HG03439 (cell line): ENCODE results near the gene CCDC149.

Experiments
- ATAC-seq: cut with Tn5 transposase; IDR thresholded peaks from one replicate; pipeline ENCODE4 v1.9.1; 2021; ENCODE audit warnings: mild to moderate bottlenecking, moderate library complexity; ENCODE audit not compliant: unreplicated experiment

Gene CCDC149

GRCh38 chr4:24912252-24913118 is at the start of gene CCDC149:
CCDC149 (minus strand) TSS chr4:24913042; CDS start chr4:24912864, 178 bp downstream.
- no peak for ATAC-seq

GRCh38 chr4:24957886-24958285 is 45.0 kb upstream of the CCDC149 start:
- no peak for ATAC-seq

DNA sequence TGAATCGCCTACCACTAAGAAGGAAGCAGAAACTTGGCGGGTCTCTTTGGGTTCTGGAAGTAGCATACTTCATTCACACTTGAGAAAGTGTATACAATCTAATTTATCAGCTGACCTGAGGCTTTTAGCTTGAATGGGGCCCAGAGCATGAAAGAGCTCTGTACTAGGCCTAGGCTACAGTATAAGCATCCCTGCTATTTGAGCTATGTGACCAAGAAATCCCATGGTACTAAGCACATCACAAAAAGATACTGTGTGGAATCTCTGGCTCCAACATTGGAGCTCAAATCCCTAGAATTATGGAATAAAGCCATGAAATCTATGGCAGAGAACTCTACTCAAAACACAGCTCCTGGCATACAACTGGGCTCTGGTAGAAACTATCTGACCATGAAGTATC is 43.9 kb upstream of the CCDC149 start:
- ATAC-seq, result no peak

DNA sequence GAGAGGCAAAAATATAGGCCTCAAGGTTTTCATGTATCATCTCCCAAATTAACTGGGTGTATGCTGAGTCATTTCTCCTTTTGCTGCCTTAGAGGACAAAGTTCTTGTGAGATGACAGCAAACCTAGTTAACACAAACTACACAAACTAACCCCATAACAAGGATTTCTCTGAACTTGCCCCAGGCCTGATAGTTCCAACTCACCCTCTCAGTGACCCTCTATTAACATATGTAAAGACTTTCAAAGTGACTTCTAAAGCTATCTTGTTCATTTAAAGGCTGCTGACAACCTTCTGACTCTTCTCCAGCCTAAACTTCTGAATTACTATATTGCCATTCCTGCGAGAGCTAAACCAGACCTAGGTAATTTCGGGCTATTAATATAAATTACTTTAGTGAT is 43.2 kb upstream of the CCDC149 start:
- no peak for ATAC-seq

GRCh38 chr4:24952667-24953066 is 39.8 kb upstream of the CCDC149 start:
- ATAC-seq, result no peak

DNA sequence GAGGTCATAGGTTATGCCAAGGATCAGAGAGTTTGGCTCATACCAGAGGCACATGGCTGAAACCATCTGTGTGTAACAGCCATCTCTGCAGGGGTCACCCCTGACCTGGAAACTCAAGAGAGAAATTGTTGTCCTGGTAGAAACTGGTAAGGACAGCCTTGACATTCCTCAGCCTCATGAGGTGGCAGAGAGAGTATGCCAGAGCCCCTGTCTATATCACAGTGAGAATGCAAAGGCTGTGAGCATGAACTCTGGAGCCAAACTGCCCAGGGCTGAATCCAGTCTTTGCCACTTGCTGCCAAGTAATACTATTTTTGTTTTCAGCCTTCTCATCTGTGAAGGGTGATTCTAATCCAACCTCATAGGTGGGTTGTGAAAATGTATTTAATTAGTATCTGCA is 37.1 kb upstream of the CCDC149 start:
- no peak for ATAC-seq

DNA sequence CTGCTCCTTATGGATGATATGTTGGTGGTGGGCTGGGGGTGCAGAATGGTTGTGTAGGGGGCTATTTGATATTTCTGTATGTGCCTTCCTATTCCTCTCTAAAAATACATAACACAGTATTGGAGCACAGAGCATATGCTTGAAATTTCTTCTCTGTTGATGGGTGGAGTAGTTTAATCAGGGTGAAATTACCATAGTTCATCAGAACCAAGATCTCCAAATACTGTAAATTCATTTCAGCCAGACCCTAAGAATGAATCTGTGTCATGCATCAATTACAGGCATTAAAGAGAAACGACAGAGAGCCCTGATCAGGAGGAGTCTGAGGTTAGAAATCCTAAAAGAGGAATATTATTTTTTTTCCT is 25.1 kb upstream of the CCDC149 start:
- no peak for ATAC-seq

- no peak for ATAC-seq
Observed at GRCh38 chr4:24937176-24937916, 24.5 kb upstream of the CCDC149 start.

DNA sequence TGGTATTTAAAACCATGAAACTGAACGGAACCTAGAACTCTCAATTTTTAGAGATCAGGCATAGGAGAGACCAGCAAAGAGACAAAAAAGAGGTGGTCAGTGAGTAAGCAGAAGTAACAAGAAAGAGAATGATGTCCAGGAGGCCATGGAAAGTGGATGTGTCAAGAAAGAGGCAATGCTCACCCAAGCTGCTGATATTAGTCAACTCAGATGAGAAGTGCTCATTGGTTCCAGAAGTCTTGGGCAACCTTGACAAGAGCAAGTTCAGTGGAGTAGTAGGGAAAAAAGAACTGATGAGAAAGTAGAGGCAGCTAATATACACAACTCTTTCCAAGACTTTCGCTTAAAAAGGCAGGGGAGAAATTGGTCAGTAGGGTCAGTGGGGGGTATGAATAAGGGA is 23.0 kb upstream of the CCDC149 start:
- no peak for ATAC-seq

GRCh38 chr4:24934311-24934710 is 21.5 kb upstream of the CCDC149 start:
- no peak for ATAC-seq

GRCh38 chr4:24933684-24934275 is 20.9 kb upstream of the CCDC149 start:
- ATAC-seq, result no peak

- ATAC-seq, result no peak
Observed at GRCh38 chr4:24932515-24933225, 19.8 kb upstream of the CCDC149 start.

DNA sequence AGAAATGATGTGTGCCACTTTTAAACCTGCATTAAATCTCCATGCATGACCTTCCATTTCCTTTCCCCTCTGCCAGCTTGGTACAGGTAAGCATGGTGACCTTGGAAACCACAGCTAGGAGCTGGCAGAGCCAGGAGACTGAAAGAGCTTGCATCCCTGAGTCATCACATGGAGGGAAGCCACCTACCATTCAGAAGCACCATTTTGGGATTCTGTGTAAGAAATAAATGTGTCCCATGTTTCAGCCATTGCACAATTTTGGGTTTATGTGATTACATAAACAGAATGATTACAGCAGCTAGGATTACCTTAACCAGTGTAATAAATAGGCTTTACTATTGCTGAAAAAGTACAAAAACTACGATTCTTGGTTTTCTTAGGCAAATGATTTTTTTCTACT is 17.3 kb upstream of the CCDC149 start:
- no peak for ATAC-seq

GRCh38 chr4:24928708-24929107 is 15.9 kb upstream of the CCDC149 start:
- ATAC-seq, result no peak

- no peak for ATAC-seq
Observed at GRCh38 chr4:24927049-24927448, 14.2 kb upstream of the CCDC149 start.

GRCh38 chr4:24924309-24924781 is 11.5 kb upstream of the CCDC149 start:
- no peak for ATAC-seq

- ATAC-seq, result no peak
Observed at GRCh38 chr4:24923550-24923949, 10.7 kb upstream of the CCDC149 start.

DNA sequence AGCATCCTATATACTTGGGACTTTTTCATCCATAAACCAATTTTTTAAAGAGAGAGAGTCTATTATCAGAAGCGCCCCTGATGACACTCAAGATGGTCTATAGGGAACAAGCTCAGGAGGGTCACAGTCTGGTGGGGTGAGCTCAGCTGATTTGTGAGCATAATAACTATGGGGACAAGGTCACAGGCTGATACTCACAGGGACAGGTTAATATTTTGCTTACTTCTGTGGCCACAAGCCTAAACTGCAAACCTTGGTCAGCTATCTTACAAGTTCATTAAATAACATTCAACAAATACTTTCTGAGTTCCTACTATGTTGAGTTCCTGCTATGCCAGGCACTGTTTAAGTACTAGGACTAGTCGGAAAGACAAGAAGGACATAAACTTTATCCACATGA is 10.2 kb upstream of the CCDC149 start:
- no peak for ATAC-seq

- ATAC-seq, result no peak
Observed at GRCh38 chr4:24922416-24922815, 9.6 kb upstream of the CCDC149 start.

- no peak for ATAC-seq
Observed at GRCh38 chr4:24921491-24921890, 8.6 kb upstream of the CCDC149 start.

GRCh38 chr4:24920008-24920407 is 7.2 kb upstream of the CCDC149 start:
- ATAC-seq, result no peak
